ENCODE measurements around the gene TANGO2.

TANGO2 gene

GRCh38 chr22:20057596-20058268 is 36.8 kb downstream of the TANGO2 start:
- FAIRE-seq (no peak), DNase-seq (ENCODE audit: insufficient read length, low spot score) (no peak)
- TF ChIP-seq PAX5 (IDR thresholded peaks at IDR 0.05; ENCODE audit: insufficient read depth, low read length, severe bottlenecking) (no peak), TAF1 (IDR thresholded peaks at IDR 0.05; ENCODE audit: low read depth, low read length) (no peak), POU2F2 (IDR thresholded peaks at IDR 0.05; ENCODE audit: low read depth, low read length) (no peak), POLR2AphosphoS5 (IDR thresholded peaks at IDR 0.05; ENCODE audit: low read depth, low read length) (no peak), SPI1 (IDR thresholded peaks at IDR 0.05; ENCODE audit: low read depth, low read length) (no peak), POLR2A (IDR thresholded peaks at IDR 0.05; ENCODE audit: low read depth, low read length) (no peak)

GRCh38 chr22:20058989-20059770 is 38.3 kb downstream of the TANGO2 start:
- DNase-seq (ENCODE audit: insufficient read length, low spot score) (no peak), FAIRE-seq (no peak)
- TF ChIP-seq TAF1 (IDR thresholded peaks at IDR 0.05; ENCODE audit: low read depth, low read length) (no peak), SPI1 (IDR thresholded peaks at IDR 0.05; ENCODE audit: low read depth, low read length) (no peak), POU2F2 (IDR thresholded peaks at IDR 0.05; ENCODE audit: low read depth, low read length) (no peak)

- no peak for TF ChIP-seq POLR2AphosphoS5 (IDR thresholded peaks at IDR 0.05; ENCODE audit: low read depth, low read length)
- DNase-seq (ENCODE audit: insufficient read length, low spot score) = no peak
- FAIRE-seq = no peak
These were observed 40.0 kb downstream of the TANGO2 start for GRCh38 chr22:20060700-20061480.

GRCh38 chr22:20061481-20061861 is 40.6 kb downstream of the TANGO2 start:
- DNase-seq (ENCODE audit: insufficient read length, low spot score) (no peak), FAIRE-seq (no peak)
- TF ChIP-seq POLR2AphosphoS5 (IDR thresholded peaks at IDR 0.05; ENCODE audit: low read depth, low read length) (no peak), SPI1 (IDR thresholded peaks at IDR 0.05; ENCODE audit: low read depth, low read length) (no peak), TAF1 (IDR thresholded peaks at IDR 0.05; ENCODE audit: low read depth, low read length) (no peak), POLR2A (IDR thresholded peaks at IDR 0.05; ENCODE audit: low read depth, low read length) (no peak), PAX5 (IDR thresholded peaks at IDR 0.05; ENCODE audit: insufficient read depth, low read length, severe bottlenecking) (no peak), POU2F2 (IDR thresholded peaks at IDR 0.05; ENCODE audit: low read depth, low read length) (no peak)

GRCh38 chr22:20062043-20062765 is 41.3 kb downstream of the TANGO2 start:
- DNase-seq (ENCODE audit: insufficient read length, low spot score) (no peak), FAIRE-seq (no peak)
- no peak for TF ChIP-seq SPI1 (IDR thresholded peaks at IDR 0.05; ENCODE audit: low read depth, low read length)
- no peak for TF ChIP-seq PAX5 (IDR thresholded peaks at IDR 0.05; ENCODE audit: insufficient read depth, low read length, severe bottlenecking)
- no peak for TF ChIP-seq POLR2A (IDR thresholded peaks at IDR 0.05; ENCODE audit: low read depth, low read length)
- TF ChIP-seq TAF1 (IDR thresholded peaks at IDR 0.05; ENCODE audit: low read depth, low read length) = no peak
- no peak for TF ChIP-seq POLR2AphosphoS5 (IDR thresholded peaks at IDR 0.05; ENCODE audit: low read depth, low read length)
- no peak for TF ChIP-seq POU2F2 (IDR thresholded peaks at IDR 0.05; ENCODE audit: low read depth, low read length)

- DNase-seq (ENCODE audit: insufficient read length, low spot score) (no peak), FAIRE-seq (no peak)
- TF ChIP-seq POU2F2 (IDR thresholded peaks at IDR 0.05; ENCODE audit: low read depth, low read length) (no peak), SPI1 (IDR thresholded peaks at IDR 0.05; ENCODE audit: low read depth, low read length) (no peak), POLR2A (IDR thresholded peaks at IDR 0.05; ENCODE audit: low read depth, low read length) (no peak), TAF1 (IDR thresholded peaks at IDR 0.05; ENCODE audit: low read depth, low read length) (no peak), POLR2AphosphoS5 (IDR thresholded peaks at IDR 0.05; ENCODE audit: low read depth, low read length) (no peak), PAX5 (IDR thresholded peaks at IDR 0.05; ENCODE audit: insufficient read depth, low read length, severe bottlenecking) (no peak)
These were observed 41.8 kb downstream of the TANGO2 start for GRCh38 chr22:20062766-20063083.

GRCh38 chr22:20063271-20064139 is 42.6 kb downstream of the TANGO2 start:
- TF ChIP-seq TAF1 (IDR thresholded peaks at IDR 0.05; ENCODE audit: low read depth, low read length) = no peak
- TF ChIP-seq PAX5 (IDR thresholded peaks at IDR 0.05; ENCODE audit: insufficient read depth, low read length, severe bottlenecking) = no peak
- TF ChIP-seq POU2F2 (IDR thresholded peaks at IDR 0.05; ENCODE audit: low read depth, low read length) = no peak
- FAIRE-seq = no peak
- DNase-seq (ENCODE audit: insufficient read length, low spot score) = no peak

- FAIRE-seq (no peak), DNase-seq (ENCODE audit: insufficient read length, low spot score) (no peak)
- TF ChIP-seq POLR2A (IDR thresholded peaks at IDR 0.05; ENCODE audit: low read depth, low read length) = no peak
- no peak for TF ChIP-seq TAF1 (IDR thresholded peaks at IDR 0.05; ENCODE audit: low read depth, low read length)
- no peak for TF ChIP-seq POU2F2 (IDR thresholded peaks at IDR 0.05; ENCODE audit: low read depth, low read length)
- no peak for TF ChIP-seq PAX5 (IDR thresholded peaks at IDR 0.05; ENCODE audit: insufficient read depth, low read length, severe bottlenecking)
- TF ChIP-seq POLR2AphosphoS5 (IDR thresholded peaks at IDR 0.05; ENCODE audit: low read depth, low read length) = no peak
- no peak for TF ChIP-seq SPI1 (IDR thresholded peaks at IDR 0.05; ENCODE audit: low read depth, low read length)
These were observed 43.2 kb downstream of the TANGO2 start for GRCh38 chr22:20064140-20064480.
